Measurements from ENCODE around the gene PAPOLG.

DNA sequence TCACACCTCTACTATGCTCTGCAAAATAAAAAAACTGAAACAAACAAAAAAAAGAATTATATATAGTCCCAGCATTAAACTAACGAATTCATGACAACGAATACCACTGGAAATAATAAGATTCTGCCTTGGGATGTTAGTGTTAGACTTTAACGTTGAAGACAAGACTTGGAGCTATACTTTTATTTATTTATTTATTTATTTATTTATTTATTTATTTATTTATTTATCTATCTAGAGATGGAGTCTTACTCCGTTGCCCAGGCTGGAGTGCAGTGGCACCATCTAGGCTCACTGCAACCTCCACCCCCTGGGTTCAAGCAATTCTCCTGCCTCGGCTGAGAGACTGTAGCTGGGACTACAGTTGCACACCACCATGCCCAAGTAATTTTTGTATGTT, 27.2 kb upstream of the PAPOLG start:
- TF ChIP-seq, protein P1, sequence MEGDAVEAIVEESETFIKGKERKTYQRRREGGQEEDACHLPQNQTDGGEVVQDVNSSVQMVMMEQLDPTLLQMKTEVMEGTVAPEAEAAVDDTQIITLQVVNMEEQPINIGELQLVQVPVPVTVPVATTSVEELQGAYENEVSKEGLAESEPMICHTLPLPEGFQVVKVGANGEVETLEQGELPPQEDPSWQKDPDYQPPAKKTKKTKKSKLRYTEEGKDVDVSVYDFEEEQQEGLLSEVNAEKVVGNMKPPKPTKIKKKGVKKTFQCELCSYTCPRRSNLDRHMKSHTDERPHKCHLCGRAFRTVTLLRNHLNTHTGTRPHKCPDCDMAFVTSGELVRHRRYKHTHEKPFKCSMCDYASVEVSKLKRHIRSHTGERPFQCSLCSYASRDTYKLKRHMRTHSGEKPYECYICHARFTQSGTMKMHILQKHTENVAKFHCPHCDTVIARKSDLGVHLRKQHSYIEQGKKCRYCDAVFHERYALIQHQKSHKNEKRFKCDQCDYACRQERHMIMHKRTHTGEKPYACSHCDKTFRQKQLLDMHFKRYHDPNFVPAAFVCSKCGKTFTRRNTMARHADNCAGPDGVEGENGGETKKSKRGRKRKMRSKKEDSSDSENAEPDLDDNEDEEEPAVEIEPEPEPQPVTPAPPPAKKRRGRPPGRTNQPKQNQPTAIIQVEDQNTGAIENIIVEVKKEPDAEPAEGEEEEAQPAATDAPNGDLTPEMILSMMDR (IDR thresholded peaks at IDR 0.05) = no peak
- no peak for TF ChIP-seq ZFX (IDR thresholded peaks at IDR 0.05; ENCODE audit: borderline replicate concordance)
